Stimulated activated CD8-positive, alpha-beta memory T cell treated with anti-CD3 and anti-CD28 coated beads, Interleukin-7, amount 100 ng/mL, for 24 hours (primary cell): ENCODE measurements around the gene GPC3.
"Not testable (repeated sequence)": the region's sequence is repeated elsewhere in the genome, so short reads cannot be mapped to it uniquely, and the experiment has no call there.

Experiments
- DNase-seq: peaks from one replicate; pipeline ENCODE4 v3.0.0-alpha.2; 2020; ENCODE audit warnings: low read depth

The GPC3 gene

DNA sequence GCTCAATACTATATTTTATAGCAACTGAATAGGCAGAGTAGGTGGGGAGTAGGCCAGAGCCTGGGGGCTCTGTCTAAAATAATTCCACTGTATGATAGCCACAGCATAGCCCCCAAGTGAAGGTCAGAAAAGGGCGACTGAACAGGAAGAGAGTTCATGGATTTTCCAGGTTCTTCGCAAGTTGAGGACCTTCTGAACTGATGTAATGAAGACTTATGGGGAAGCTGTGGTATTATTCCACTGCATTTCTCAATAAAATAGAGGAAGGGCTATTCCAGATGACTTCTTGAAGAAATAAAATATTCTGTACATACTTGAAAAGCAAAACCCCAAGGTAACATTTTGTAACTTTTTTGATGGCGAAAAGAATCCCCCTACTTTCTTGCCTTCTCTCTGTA, 338.7 kb downstream of the GPC3 start:
- DNase-seq, result no peak

DNA sequence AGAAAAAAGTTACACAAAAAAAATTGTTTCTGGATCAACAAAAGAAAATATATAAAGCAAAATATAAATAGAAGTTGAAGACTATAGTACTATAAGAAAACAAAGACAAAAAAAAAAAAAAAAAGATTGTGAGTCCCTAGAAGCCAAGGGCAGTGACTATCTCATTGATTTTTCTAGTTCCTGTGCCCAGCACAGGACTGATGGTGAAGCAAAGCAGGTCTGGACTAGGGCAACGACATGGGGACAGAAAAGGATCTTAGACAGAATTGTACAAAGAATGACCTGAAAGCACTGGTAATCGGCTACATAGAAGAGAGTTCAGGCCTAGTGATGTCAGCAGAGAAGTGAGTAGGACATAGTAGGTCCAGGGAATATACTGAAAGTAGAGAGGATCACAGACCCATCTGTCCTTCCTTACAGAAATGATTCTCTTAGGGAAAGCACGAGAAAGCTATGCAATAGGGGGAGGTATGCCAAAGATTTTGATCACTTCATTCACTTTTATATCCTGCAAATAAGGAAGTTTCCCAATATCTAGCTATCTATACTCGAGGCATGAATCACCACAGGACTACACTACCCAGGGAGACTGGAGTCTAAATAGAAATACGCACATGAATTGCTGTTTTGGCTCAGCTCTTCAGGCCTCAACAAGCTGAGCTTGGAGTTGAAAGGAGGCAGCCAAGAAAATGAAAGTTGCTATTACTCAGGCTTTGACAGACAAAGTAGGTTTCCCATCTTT, 339.2 kb downstream of the GPC3 start:
- no peak for DNase-seq

DNA sequence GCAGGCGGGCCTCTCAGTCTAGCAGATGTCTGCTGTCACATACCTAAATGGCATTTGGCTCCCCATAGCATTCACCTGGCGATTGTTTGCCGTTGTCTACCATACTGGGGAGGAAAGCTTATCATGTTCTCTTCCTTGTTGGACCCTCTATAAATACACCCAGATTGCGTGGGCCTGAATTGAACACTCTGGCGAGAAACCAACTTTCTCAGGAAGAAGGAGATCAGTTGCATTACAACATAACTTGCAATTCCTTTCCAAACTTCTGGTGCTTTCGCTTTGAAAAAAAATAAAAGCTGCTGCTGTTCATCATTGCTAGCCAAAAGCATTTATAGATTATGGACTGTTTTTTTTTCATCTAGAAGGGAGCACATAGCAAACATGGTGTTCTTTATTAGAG, 340.1 kb downstream of the GPC3 start:
- no peak for DNase-seq

DNA sequence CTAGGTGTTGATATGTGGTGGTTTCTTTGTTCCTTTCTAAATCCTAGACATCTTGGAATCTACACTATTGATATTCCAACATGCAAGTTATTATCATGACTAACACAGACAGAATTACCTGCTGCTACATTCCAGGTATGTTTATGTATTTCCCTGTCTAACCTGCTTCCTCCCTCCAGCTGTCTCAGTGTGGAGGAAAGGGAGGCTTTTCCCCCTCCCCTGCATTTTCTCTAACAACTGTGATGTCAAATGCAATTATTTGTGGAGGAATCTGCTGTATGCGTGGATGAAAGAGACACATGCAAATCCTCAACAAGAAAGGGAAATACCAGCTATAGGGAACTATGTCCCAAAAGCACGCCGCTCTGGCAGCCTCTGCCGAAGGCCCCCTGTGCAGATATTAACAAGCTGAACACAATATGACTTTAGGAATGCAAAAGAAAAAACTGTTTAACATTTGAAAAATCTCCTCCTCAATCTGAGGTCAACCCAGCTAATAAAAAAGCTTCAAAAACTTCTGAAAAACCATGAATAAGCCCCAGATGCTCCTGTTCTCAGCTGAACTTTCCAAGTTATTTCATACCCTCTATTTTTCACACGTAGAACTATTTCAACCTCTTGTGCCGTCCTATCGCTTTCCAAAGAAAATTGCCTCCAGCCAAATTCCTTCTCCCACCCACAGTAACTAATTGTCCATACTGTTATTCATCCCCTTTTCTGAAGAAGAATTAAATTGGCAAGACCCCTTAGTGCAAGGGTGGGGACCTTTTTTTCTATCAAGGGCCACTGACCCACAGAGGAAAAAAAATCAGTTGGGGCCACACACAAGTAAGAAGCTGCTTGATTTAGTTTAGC, 345.0 kb downstream of the GPC3 start:
- no peak for DNase-seq

DNA sequence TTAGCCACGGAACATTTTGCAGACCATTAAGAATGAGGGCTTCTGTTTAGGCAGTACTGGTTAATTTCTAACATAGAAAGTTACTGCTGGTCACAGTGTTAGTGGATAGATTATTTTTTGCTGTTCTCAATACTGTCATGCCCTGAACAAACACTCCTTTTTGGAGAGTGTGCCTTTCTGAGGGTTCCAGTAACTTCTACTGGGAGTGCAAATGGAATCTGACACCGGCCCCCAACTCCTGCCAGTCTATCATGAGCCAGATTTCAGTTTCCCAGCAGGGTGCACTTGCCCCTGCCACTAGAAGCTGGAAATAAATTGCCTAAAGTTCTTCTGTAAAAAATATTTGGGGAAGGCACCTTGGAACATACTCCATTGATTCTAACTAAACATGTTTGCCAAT, 345.7 kb downstream of the GPC3 start:
- DNase-seq, result no peak

DNA sequence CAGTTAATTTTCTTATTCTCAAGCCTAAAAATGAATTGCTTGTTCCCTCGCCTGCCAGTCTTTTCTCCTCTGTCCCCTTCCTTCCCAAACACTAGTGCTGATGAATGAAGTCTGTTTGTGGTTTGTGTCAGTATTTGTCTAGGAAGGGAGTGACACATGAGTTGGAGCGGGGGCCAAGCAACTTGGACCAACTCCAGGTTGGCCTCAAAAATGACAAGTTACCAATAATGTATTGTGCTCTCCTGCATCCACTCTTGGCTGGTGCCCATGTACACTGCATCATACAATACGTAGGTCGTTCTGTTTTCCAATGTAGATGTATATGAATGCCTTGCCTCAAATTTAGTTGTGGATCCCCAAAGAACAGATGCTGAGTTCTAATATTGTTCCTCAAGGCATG, 347.1 kb downstream of the GPC3 start:
- no peak for DNase-seq

DNA sequence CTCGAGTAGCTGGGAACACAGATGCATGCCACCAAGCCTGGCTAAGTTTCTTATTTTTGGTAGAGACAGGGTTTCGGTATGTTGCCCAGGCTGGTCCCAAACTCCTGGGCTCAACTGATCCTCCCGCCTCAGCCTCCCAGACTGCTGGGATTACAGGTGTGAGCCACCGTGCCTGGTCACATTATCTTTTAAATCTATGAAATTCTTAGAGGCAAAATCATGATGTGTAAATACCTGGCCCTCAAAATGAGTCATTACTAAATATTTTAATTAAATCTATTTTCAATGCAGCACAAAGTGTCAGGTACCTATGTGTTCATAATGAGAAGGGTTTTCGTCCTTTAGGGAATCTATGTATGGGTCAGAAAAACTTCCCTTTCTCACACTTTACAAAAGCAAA, 347.6 kb downstream of the GPC3 start:
- no peak for DNase-seq

DNA sequence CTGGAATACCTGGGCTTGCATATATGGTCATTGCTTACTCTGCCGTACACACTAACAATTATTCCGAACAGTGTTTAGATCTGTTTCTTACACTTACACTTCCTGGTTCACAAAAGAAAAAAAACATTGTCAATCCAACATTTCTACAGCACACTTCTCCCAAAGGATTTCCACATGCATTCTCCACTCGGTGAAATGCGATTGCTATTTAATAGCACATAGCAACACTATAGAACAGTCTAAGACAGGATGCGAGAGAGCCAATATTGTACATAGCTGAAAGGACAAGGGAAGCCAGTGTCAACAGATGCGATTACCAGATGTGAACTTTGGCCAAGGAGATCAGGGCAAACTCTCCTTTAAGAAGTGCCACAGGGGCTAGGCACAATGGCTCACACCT, 349.4 kb downstream of the GPC3 start:
- no peak for DNase-seq

DNA sequence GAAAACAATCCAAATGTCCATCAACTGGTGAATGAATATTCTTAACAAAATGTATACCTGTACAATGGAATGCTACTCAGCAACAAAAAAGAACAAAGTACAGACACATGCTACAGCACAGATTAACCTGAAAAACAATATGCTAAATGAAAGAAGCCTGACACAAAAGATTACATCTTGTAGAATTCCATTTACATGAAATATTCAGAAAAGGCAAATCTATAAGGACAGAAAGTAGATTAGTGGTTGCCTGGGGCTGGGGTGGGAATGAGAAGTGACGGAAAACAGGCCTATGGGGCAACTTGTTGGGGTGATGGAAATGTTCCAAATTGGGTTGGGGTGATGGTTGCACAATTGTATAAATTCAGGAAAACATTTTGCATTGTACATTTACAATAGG, 351.0 kb downstream of the GPC3 start:
- no peak for DNase-seq

DNA sequence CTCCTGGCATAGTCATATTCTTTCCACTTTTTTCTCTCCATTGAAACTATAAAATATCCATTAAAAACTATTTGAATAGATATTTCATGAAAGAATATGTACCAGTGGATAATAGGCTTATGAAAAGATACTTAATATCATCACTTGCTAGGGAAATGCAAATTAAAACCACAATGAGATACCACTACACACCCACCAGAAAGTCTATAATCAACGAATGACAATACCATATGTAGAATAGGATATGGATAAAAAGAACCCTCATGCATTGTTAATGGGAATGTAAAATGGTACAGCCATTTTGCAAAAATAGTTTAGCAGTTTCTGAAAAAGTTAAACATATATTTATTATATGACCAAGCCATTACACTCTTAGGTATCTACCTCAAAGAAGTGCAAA, 351.4 kb downstream of the GPC3 start:
- DNase-seq, result no peak

DNA sequence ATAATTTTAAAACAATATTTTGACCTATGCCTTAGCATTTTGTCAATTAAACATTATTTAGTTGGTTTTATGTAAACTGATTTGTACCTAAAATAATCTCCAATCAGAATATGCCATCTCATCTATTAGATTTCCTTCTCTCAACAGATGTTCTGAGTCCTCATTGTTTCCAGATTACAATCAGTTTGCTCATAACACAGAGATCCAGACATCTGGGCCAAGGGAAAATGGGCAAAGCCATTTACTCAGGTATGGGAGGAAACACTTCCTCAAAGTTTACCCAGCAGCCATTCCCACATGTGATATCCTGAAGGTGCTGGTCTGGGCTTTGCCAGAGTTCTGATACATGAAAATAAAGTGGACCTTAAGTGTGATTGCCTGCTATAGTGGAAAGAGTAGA, 352.2 kb downstream of the GPC3 start:
- no peak for DNase-seq

DNA sequence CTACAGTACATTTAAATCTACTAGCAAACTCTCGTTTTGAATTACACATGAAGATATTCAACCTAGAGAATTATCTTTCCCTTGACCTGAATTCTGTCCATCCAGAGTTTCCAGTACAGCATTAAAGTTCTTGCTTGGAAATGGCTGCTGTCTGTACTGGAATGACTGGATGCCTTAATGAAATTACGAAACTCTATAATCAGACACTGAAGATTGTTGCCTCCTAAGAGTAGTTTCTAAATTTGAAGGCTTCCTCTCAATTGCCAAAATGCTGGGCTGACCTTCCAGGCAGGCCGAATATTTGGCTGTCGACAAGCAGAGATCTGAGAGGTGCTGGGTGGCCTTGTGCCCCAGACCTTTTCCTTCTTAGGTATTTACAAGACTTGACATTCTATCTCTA, 355.0 kb downstream of the GPC3 start:
- no peak for DNase-seq

DNA sequence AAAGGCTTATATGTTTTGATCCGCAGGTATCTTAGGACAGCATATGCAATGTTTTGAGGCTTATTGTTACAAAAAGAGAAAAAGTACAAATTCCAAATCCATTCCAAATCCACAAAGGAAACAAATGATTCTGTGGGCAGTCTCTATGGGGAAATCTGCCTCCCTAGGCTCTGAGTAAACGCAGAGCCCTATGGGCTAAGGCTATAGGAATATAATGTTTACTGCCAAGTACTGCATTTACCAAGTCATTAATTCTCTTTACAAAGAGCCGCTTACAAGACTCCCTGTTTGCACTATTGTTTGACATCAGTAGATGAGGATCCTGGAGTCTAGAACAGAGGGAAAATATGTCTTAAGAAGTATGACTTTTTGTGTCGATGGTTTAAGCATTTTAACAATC, 357.7 kb downstream of the GPC3 start:
- no peak for DNase-seq

DNA sequence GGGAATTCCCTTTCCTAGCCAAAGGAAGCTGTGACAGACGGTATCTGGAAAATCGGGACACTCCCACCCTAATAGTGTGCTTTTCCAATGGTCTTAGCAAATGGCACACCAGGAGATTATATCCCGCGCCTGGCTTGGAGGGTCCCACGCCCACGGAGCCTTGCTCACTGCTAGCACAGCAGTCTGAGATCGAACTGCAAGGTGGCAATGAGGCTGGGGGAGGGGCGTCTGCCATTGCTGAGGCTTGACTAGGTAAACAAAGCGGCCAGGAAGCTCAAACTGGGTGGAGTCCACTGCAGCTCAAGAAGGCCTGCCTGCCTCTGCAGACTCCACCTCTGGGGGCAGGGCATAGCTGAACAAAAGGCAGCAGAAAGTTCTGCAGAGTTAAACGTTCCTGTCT, 364.0 kb downstream of the GPC3 start:
- DNase-seq, result not testable (repeated sequence)

DNA sequence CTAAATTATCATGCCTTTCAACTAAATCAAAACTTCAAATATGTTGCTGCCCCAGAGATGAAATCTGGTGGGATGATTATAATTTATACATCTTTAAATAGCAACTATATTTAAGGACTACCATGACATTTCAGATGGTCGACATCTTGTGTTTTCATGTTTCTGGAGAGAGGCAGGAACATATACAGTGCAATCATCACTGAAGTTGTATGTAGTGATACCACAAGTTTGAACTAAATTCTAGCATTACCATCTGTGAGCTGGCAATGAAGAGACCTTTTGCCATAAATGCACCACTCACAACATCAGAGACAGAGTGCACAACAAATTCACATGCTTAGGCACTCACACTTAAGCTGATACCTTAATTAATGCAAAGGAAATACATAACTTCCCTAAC, 373.7 kb downstream of the GPC3 start:
- DNase-seq, result no peak

DNA sequence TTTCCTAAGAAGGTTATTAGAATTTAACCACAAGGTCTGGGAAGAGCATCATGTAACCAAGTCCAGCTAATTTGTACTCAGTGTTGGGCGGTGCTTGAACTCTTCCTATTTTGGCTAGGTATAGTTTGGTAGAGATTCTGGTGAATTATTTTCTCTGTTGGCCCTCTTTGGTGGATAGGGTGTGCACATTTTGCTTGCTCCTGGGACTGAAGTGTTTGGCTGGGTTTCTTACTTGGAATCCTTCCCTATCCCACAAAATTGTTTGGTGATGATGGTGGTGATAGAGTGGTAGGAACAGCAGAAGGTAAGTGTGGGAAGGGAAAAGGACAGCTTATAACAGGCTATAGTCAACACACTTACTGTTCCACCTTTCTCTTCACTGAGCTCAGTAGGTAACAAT, 375.3 kb downstream of the GPC3 start:
- no peak for DNase-seq

DNA sequence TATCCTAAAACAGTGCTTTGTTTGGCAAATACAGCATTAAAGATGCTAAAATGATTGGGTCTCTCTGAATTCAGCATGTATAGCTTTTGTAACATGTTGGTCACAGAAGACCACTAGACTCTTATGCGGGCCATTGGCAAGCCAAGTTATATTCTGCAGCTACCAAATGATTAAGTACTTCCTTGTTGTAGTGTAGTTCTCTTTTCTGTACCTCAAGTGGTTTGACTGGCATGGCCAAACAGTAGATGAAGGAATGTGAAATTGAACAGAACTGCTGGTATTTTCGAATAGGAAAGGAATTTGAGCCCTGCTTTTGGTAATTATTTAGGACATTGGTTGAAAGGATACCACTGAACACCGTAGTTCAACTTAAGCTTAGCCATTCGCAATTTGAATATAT, 376.2 kb downstream of the GPC3 start:
- DNase-seq, result no peak

DNA sequence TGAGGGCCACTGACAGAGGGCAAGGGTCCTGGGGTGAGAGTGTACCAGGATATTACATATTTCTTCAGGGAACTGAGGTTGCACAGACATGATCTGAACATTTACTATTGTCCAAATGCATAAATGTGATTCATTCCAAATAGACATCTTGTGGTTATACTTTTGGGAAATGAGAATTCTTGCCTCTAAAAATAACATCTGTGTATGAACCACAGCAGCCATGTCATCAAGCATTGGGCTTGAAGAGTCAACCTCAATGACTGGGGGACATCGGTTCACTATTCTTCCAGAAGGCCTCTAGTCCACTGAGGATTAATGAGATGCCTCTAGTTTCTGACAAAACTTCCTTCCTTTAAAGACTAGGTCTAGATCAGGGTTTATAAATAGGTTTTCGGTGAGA, 377.0 kb downstream of the GPC3 start:
- no peak for DNase-seq

DNA sequence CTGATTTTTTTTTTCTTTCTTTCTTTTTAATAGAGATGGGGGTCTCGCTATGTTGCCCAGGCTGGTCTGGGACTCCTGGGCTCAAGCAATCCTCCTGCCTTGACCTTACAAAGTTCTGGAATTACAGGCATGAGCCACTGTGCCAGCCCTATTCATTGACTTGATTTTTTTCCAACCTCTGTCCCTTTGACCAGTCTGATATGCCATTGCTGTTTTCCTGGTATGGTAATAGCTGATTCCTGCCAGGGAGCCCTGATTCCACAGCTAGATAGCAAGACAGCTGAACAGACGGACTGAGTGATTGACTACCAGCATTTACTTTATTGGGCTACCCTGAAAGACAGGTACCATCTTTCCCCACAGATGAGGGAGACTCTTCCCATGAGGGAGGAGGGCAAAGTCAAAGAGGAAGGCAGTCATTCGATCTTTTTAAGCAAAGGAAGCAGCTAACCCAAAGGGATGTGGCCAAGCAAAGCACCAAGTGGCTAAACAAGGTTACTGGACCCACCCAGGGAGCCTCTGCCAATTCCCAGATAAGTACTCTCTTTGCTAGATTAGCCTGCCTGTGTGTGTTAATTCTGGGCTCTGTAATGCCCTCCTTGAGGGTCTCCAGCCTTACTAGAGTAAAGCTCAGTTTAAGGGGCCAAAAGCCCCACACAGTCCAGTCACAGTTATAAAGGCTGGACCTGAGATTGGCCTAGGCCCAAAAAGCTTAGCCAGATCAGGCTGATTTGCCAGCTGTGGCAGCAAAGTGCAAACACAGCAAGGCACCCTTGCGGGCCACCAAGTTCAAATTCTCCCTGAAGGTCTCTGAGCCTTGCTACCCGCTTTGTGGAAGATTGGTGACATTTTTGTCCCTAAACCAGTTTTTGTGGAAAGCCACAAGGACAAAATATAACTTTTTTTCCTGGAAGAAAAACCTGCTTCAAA, 377.7 kb downstream of the GPC3 start:
- no peak for DNase-seq

DNA sequence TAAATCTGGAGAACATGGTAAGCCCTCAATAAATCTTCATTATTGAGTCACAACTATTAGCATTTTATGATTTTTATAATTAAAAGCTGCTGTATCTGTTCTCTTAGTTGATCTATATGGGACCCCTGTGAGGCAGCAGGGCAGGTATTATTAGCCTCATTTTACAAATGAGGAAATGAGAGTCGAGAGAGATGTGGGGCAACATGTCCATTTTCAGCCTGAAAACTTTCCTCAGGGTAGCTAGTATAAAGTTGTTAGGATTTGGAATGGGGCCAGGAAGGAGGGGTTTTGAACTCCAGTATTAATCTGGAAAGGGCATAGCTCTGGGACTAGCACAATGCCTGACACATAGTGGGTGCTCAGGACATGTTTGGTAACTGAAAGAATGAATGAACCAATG, 378.4 kb downstream of the GPC3 start:
- DNase-seq, result no peak

DNA sequence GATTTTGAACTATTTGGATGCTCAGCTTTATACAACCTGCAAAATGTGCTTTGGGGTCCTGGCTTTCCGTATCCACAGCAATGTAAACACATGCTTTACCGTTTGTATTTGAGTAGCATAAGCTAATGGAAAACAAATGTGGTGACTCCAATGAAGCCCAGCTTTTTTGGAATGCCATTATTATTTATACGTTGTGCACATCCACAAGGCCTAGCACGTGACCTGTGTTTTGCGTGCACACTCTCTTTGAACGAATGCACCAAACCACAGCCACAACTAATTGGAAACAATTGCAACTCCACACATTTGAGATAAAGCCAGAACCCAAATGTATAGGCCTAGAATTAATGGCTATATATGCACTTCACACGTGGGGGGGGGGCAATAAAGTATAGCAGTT, 380.6 kb downstream of the GPC3 start:
- no peak for DNase-seq

DNA sequence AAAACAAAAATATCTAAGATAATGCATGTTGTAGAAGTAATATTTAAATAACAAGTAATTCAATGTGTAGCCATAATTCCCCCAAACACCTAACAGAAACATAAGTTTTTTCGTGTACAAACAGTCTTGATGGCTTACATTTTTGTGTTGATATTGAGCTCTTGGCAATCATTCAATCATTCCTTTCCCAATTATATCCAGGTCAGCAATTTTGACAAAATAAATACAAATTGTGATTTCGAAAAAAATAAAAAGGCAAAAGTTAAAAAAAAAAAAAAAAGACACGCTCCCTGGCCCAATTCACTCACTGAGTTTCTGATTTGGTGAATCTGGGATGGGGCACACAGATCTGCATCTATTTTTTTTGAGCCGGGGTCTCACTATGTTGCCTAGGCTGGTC, 382.5 kb downstream of the GPC3 start:
- DNase-seq, result no peak

DNA sequence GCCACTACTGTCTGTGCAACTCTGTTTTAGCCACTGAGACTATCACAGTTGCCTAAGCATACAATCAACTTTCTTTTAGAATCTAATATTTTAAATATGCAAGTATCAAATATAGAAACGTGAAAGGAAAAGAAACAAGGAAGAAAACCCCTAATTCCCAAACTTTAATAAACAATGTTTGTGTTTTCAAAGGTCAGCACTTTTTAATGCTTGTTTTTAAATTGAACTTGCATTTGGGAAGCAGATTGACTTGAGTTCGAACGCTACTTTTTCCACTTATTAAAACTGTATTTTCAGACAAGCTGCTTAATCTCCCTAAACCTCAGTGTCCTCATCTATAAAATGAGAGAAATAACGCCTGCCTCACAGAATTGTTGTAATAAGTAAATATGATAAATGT, 384.3 kb downstream of the GPC3 start:
- no peak for DNase-seq
